HG03575 (cell line): Measurements from ENCODE around the gene ROPN1L.
"Not testable (repeated sequence)": the region's sequence is repeated elsewhere in the genome, so short reads cannot be mapped to it uniquely, and the experiment has no call there.

Source experiments
- ATAC-seq: cut with Tn5 transposase; IDR thresholded peaks from one replicate; pipeline ENCODE4 v1.9.1; 2021; ENCODE audit not compliant: unreplicated experiment, insufficient number of reproducible peaks, low FRiP score; ENCODE audit errors: extremely low read depth

Gene ROPN1L

GRCh38 chr5:10513501-10514442 lies 72.1 kb downstream of the ROPN1L start:
- no peak for ATAC-seq

DNA sequence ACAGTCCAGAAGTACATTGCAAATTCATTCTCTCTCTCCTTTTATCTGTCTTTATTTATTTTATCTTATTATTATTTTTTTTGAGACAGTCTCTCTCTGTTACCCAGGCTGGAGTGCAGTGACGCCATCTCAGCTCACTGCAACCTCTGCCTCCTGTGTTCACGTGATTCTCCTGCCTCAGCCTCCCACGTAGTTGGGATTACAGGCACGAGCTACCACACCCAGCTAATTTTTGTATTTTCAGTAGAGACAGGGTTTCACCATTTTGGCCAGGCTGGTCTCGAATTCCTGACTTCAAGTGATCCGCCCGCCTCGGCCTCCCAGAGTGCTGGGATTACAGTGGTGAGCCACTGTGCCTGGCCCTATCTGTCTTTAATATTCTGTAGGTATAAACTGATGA lies 72.9 kb downstream of the ROPN1L start:
- not testable (repeated sequence) for ATAC-seq
